GM12878 (cell line): ENCODE results near the gene LCN1. TPM values are rescaled to one million over a fixed set of nuclear protein-coding genes. Genes with fewer than 3 reads are reported as not detected.
A peak's percentile ranks its signal among the peaks of the same experiment; 100 is the strongest.

Source experiments
- BACH1 ChIP-seq: fragments of 450-650 bp; IDR thresholded peaks from 2 replicates; pipeline ENCODE4 v1.6.1; 2017; ENCODE audit warnings: mild to moderate bottlenecking, borderline replicate concordance
- BHLHE40 ChIP-seq, 2 experiments: fragments of 450-650 bp in 1 of 2; IDR thresholded peaks; 2 replicates each; pipeline ENCODE4 v1.6.1; 2011 to 2017; ENCODE audit warnings: low read depth in 2 of 2, borderline replicate concordance in 1 of 2, improper control_type of control experiment in 1 of 2, low read length in 1 of 2, mild to moderate bottlenecking in 1 of 2
- CBX3 ChIP-seq: fragments of 200-600 bp; sonication (generic); IDR thresholded peaks from 2 replicates; pipeline ENCODE4 v1.6.1; 2016; ENCODE audit warnings: low read depth, borderline replicate concordance
- CEBPB ChIP-seq, 2 experiments: fragments of 150-350 bp in 1 of 2; IDR thresholded peaks; 2 replicates each; pipeline ENCODE4 v1.6.1; 2012 to 2014; ENCODE audit warnings: low read depth in 2 of 2, low read length in 2 of 2, borderline replicate concordance in 1 of 2, inconsistent platforms in 1 of 2
- CREM ChIP-seq: IDR thresholded peaks from 2 replicates; pipeline ENCODE4 v1.6.1; 2014; ENCODE audit warnings: antibody characterized with exemption, low read depth
- HDGF ChIP-seq: fragments of 450-650 bp; IDR thresholded peaks from 2 replicates; pipeline ENCODE4 v1.6.1; 2016; ENCODE audit warnings: antibody characterized with exemption
- IKZF2 ChIP-seq, 2 experiments: fragments of 450-650 bp; IDR thresholded peaks; 2 replicates each; pipeline ENCODE4 v1.6.1; 2017; ENCODE audit warnings: mild to moderate bottlenecking in 2 of 2, moderate library complexity in 2 of 2
- KLF5 ChIP-seq: fragments of 450-650 bp; IDR thresholded peaks from 2 replicates; pipeline ENCODE4 v1.6.1; 2014; ENCODE audit warnings: mild to moderate bottlenecking; ENCODE audit not compliant: partially characterized antibody
- MXI1 ChIP-seq: fragments of 150-350 bp; IDR thresholded peaks from 2 replicates; pipeline ENCODE4 v1.6.1; 2011; ENCODE audit warnings: low read depth, mild to moderate bottlenecking, inconsistent platforms, low read length, improper control_type of control experiment
- NFXL1 ChIP-seq: fragments of 450-650 bp; IDR thresholded peaks from 2 replicates; pipeline ENCODE4 v1.6.1; 2017; ENCODE audit warnings: antibody characterized with exemption, mild to moderate bottlenecking, borderline replicate concordance
- PAX5 ChIP-seq: IDR thresholded peaks from 2 replicates; pipeline ENCODE4 v1.6.1; 2011; ENCODE audit warnings: low read depth, low read length, borderline replicate concordance
- POLR2AphosphoS2 ChIP-seq: IDR thresholded peaks from 2 replicates; pipeline ENCODE4 v1.6.1; 2011; ENCODE audit warnings: low read depth, mild to moderate bottlenecking, low read length, improper control_type of control experiment, moderate library complexity
- POLR2AphosphoS5 ChIP-seq: IDR thresholded peaks from 2 replicates; pipeline ENCODE4 v1.6.1; 2011; ENCODE audit warnings: mild to moderate bottlenecking, low read length, inconsistent platforms
- RAD21 ChIP-seq: IDR thresholded peaks from 2 replicates; pipeline ENCODE4 v1.6.1; 2011; ENCODE audit warnings: mild to moderate bottlenecking, low read depth, low read length, moderate library complexity; ENCODE audit not compliant: insufficient read depth
- RB1 ChIP-seq: fragments of 450-650 bp; formaldehyde crosslinking; IDR thresholded peaks from 2 replicates; pipeline ENCODE4 v1.6.1; 2017; ENCODE audit warnings: mild to moderate bottlenecking, borderline replicate concordance
- RBBP5 ChIP-seq: fragments of 200-600 bp; sonication (generic); conservative IDR thresholded peaks from 2 replicates; pipeline ENCODE4 v1.6.1; 2016
- RCOR1 ChIP-seq: conservative IDR thresholded peaks from 2 replicates; pipeline ENCODE4 v1.6.1; 2012; ENCODE audit warnings: low read depth, low read length, improper control_type of control experiment
- RFX5 ChIP-seq: IDR thresholded peaks from 2 replicates; pipeline ENCODE4 v1.6.1; 2011; ENCODE audit warnings: low read depth, low read length, improper control_type of control experiment
- RUNX3 ChIP-seq: IDR thresholded peaks from 2 replicates; pipeline ENCODE4 v1.6.1; 2012; ENCODE audit warnings: low read length, inconsistent platforms
- SMAD1 ChIP-seq: fragments of 450-650 bp; IDR thresholded peaks from 2 replicates; pipeline ENCODE4 v1.6.1; 2018; ENCODE audit warnings: mild to moderate bottlenecking, low read depth; ENCODE audit not compliant: partially characterized antibody
- SMARCA5 ChIP-seq: fragments of 450-650 bp; IDR thresholded peaks from 2 replicates; pipeline ENCODE4 v1.6.1; 2017; ENCODE audit warnings: mild to moderate bottlenecking
- SREBF2 ChIP-seq: IDR thresholded peaks from 2 replicates; pipeline ENCODE4 v1.6.1; 2012; ENCODE audit warnings: mild to moderate bottlenecking, low read length
- TBL1XR1 ChIP-seq: IDR thresholded peaks from 2 replicates; pipeline ENCODE4 v1.6.1; 2012; ENCODE audit warnings: low read depth, low read length, improper control_type of control experiment
- TCF12 ChIP-seq: IDR thresholded peaks from 2 replicates; pipeline ENCODE4 v1.6.1; 2011; ENCODE audit warnings: low read depth, mild to moderate bottlenecking, low read length
- TCF3 ChIP-seq: IDR thresholded peaks from 2 replicates; pipeline ENCODE4 v1.6.1; 2012; ENCODE audit warnings: low read depth, mild to moderate bottlenecking, low read length, borderline replicate concordance; ENCODE audit not compliant: insufficient read depth
- YY1 ChIP-seq: IDR thresholded peaks from 2 replicates; pipeline ENCODE4 v1.6.1; 2011; ENCODE audit warnings: low read depth, mild to moderate bottlenecking, low read length
- polyA plus RNA-seq, 11 experiments: library from polyadenylated mRNA; depleted of rRNA in 4 of 11; unstranded in 6 of 11; stranded (reverse) in 5 of 11; fragments of >200 nt; fragmentation: Nextera tagmentation in 4 of 11; fragmentation: Illumina TruSeq in 1 of 11; extraction: Ambion mirVana in 4 of 11; extraction: Trizol in 1 of 11; gene quantifications; 1 replicate in 1 of 11; 2 replicates in 10 of 11; pipeline versions ENCODE4 v1.2.1 to v1.2.3, GENCODE V29; 2011 to 2016; ENCODE audit warnings: inconsistent platforms in 2 of 11, missing spikeins in 2 of 11, low read depth in 1 of 11
- total RNA-seq, 4 experiments: library from RNA; depleted of rRNA in 3 of 4; stranded (reverse); fragments of >200 nt in 3 of 4; fragmentation: Illumina TruSeq in 1 of 4; extraction: Trizol in 1 of 4; gene quantifications; 2 replicates each; pipeline versions ENCODE4 v1.2.1 to v1.2.3, GENCODE V29; 2013 to 2021
- TF ChIP-seq, protein P1 (sequence below): fragments of 450-650 bp; IDR thresholded peaks from 2 replicates; pipeline ENCODE4 v1.6.1; 2017; ENCODE audit warnings: antibody characterized with exemption, mild to moderate bottlenecking, moderate library complexity
- TF ChIP-seq, protein P2 (sequence below): IDR thresholded peaks from 2 replicates; pipeline ENCODE4 v1.6.1; 2012; ENCODE audit warnings: low read depth, low read length, improper control_type of control experiment
- TF ChIP-seq, protein P3 (sequence below): IDR thresholded peaks from 2 replicates; pipeline ENCODE4 v1.6.1; 2012; ENCODE audit warnings: low read depth, low read length, improper control_type of control experiment

LCN1 gene
- total and polyA plus RNA-seq, 10 of the 15 experiments (the other 5 are each of a cell fraction or from before 2014, with no cell fraction given), result not detected

DNA sequence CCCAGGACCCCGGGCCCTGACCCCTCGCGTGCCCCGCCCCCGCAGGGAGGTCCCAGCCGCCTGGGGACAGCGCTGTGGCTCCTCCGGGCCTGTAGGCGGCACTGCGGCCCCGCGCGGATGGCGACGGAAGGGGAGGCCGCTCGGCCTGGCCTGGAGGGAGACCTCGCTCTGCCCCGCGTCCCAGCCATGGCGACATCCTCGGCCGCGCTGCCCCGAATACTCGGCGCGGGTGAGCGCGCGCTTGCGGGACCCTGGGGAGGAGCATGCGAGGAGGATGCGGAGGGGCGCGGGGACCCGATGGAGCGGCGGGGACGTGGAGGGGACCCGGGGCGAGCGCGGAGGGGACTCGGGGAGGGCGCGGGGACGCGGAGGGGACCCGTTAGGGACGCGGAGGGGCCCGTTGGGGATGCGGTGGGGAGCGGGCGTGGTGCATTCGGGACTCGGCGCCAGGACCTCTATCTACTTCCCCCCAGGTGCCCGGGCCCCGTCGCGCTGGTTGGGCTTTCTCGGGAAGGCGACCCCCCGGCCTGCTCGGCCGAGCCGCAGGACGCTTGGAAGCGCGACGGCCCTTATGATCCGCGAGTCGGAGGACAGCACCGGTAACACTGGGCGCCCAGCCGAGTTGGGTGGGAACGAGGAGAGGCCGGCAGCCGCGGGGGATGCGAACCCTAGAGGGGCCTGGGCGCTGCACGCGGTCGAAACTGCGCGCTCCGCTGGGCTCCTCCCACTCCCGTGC is 20.5 kb upstream of the LCN1 start, which contains the start of gene MRPS2 (continued):
- TF ChIP-seq SMAD1 (no peak), MXI1 (peak; percentile 65), POLR2AphosphoS5 (peak; percentile 70), TCF3 (0 out of 2 replicates have a peak, but pooled peaks have one; percentile 5), RUNX3 (peak; percentile 67), CREM (peak; percentile 58), IKZF2 (IDR thresholded peaks at IDR 0.05) (no peak), RAD21 (no peak), BHLHE40 (IDR thresholded peaks at IDR 0.05; ENCODE audit: borderline replicate concordance in 1 of 2, low read depth in 2 of 2, low read length in 1 of 2) (peak; percentile 96 to 98), SMARCA5 (peak; percentile 97), TCF12 (peak; percentile 44; the same call in 1 of the 2 replicates), CEBPB (IDR thresholded peaks at IDR 0.05; ENCODE audit: borderline replicate concordance in 1 of 2, low read depth in 2 of 2, low read length in 2 of 2) (no peak), YY1 (peak; percentile 95), POLR2AphosphoS2 (peak; percentile 69), RFX5 (no peak), BACH1 (peak; percentile 26; the same call in 1 of the 2 replicates), RB1 (peak; percentile 62; the same call in 1 of the 2 replicates), RCOR1 (0 out of 2 replicates have a peak, but pooled peaks have one; percentile 18), RBBP5 (no peak), SREBF2 (no peak), KLF5 (no peak), PAX5 (peak; percentile 84), NFXL1 (no peak), HDGF (0 out of 2 replicates have a peak, but pooled peaks have one; percentile 20), TBL1XR1 (0 out of 2 replicates have a peak, but pooled peaks have one; percentile 33), CBX3 (no peak)
- TF ChIP-seq, protein P1, sequence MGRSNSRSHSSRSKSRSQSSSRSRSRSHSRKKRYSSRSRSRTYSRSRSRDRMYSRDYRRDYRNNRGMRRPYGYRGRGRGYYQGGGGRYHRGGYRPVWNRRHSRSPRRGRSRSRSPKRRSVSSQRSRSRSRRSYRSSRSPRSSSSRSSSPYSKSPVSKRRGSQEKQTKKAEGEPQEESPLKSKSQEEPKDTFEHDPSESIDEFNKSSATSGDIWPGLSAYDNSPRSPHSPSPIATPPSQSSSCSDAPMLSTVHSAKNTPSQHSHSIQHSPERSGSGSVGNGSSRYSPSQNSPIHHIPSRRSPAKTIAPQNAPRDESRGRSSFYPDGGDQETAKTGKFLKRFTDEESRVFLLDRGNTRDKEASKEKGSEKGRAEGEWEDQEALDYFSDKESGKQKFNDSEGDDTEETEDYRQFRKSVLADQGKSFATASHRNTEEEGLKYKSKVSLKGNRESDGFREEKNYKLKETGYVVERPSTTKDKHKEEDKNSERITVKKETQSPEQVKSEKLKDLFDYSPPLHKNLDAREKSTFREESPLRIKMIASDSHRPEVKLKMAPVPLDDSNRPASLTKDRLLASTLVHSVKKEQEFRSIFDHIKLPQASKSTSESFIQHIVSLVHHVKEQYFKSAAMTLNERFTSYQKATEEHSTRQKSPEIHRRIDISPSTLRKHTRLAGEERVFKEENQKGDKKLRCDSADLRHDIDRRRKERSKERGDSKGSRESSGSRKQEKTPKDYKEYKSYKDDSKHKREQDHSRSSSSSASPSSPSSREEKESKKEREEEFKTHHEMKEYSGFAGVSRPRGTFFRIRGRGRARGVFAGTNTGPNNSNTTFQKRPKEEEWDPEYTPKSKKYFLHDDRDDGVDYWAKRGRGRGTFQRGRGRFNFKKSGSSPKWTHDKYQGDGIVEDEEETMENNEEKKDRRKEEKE, result no peak
- TF ChIP-seq, protein P2, sequence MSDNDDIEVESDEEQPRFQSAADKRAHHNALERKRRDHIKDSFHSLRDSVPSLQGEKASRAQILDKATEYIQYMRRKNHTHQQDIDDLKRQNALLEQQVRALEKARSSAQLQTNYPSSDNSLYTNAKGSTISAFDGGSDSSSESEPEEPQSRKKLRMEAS, result peak; percentile 58; the same call in 1 of the 2 replicates
- TF ChIP-seq, protein P3, sequence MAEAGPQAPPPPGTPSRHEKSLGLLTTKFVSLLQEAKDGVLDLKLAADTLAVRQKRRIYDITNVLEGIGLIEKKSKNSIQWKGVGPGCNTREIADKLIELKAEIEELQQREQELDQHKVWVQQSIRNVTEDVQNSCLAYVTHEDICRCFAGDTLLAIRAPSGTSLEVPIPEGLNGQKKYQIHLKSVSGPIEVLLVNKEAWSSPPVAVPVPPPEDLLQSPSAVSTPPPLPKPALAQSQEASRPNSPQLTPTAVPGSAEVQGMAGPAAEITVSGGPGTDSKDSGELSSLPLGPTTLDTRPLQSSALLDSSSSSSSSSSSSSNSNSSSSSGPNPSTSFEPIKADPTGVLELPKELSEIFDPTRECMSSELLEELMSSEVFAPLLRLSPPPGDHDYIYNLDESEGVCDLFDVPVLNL, result 0 out of 2 replicates have a peak, but pooled peaks have one; percentile 37
